Measurements from ENCODE around the gene MYO19. TPM values are rescaled to one million over a fixed set of nuclear protein-coding genes. Genes with fewer than 3 reads are reported as not detected.

The MYO19 gene
- total and polyA plus RNA-seq, 2 of the 8 experiments (the other 6 are each of a cell fraction or from before 2014, with no cell fraction given), result 126 to 163 TPM

- ChIA-PET CTCF (ENCODE audit: partially characterized antibody) (interaction anchor here (0.9 to 1.0 kb wide), 2 partner anchors 64 to 778 kb away, joined by 3 to 6 read pairs; no protein-coding TSS in a partner anchor), POLR2A (ENCODE audit: partially characterized antibody) (interaction anchor here (1.7 to 2.0 kb wide), 2 partner anchors 9 to 50 kb away, joined by 4 to 11 read pairs; no protein-coding TSS in a partner anchor)
- no peak overlapping the region for H3K56ac ChIP-seq (replicated peaks; ENCODE audit: insufficient read length, low read depth, low read length)
- H2BK5ac ChIP-seq (ENCODE audit: low read depth, low read length), result no peak overlapping the region
- H2AFZ ChIP-seq (ENCODE audit: low read length), result no peak overlapping the region
- H3K23me2 ChIP-seq (ENCODE audit: low read depth, low read length), result no peaks in the 10 kb centered on the region
- H2BK15ac ChIP-seq (ENCODE audit: low read length), result no peak overlapping the region
- no peak overlapping the region for H2AK5ac ChIP-seq (ENCODE audit: low read depth, low read length)
- no peak overlapping the region for H3K9ac ChIP-seq (replicated peaks in 1 of 4; ENCODE audit: extremely low read depth in 1 of 4, low read depth in 3 of 4, low read length in 3 of 4)
- H2BK120ac ChIP-seq (replicated peaks; ENCODE audit: low read depth, low read length), result no peak overlapping the region
- no peaks in the 10 kb centered on the region for H3K9me3 ChIP-seq (ENCODE audit: insufficient read depth in 2 of 2, low read depth in 1 of 2, low read length in 1 of 2)
- peaks cover 7 to 65% (median 36%) of the 10 kb centered on the region in 4 experiments; a peak in 7 of 8 replicates for H3K36me3 ChIP-seq (ENCODE audit: control insufficient read depth in 2 of 4, insufficient read depth in 4 of 4, low read length in 3 of 4)
- H3K23ac ChIP-seq (ENCODE audit: insufficient read length), result no peak overlapping the region
- H2BK12ac ChIP-seq (ENCODE audit: low read depth, low read length), result no peak overlapping the region
- no peak overlapping the region for H3K4ac ChIP-seq (replicated peaks; ENCODE audit: insufficient read length, low read depth, low read length)
- WGBS, 2 experiments (ENCODE audit: extremely low coverage in 1 of 2, insufficient coverage in 1 of 2, insufficient read length in 1 of 2, insufficient replicate concordance in 2 of 2, low coverage in 1 of 2, low lambda C conversion rate in 2 of 2, missing lambda C conversion rate in 1 of 2), result 88% methylated on average over 1 of the region's 1 CpG; no CpG with 5 or more reads in 1 of the 2 experiments
- no peaks in the 10 kb centered on the region for H3K4me1 ChIP-seq (replicated peaks in 1 of 4; ENCODE audit: control insufficient read depth in 3 of 4, insufficient read depth in 4 of 4, low read length in 3 of 4)
- no peak overlapping the region for H3K18ac ChIP-seq (ENCODE audit: extremely low read depth, low read length)
- no peak overlapping the region for H4K8ac ChIP-seq (ENCODE audit: extremely low read depth, insufficient read depth, low read length)
- H3K14ac ChIP-seq (ENCODE audit: insufficient read length), result no peak overlapping the region
- H3K27ac ChIP-seq (ENCODE audit: low read depth, low read length), result no peak overlapping the region
- DNase-seq (ENCODE audit: low read depth in 1 of 2, low spot score in 2 of 2), result no peak
- no peak overlapping the region for H4K91ac ChIP-seq (replicated peaks; ENCODE audit: insufficient read length, low read length)
- no peak overlapping the region for H3K4me3 ChIP-seq (ENCODE audit: extremely low read depth in 1 of 4, insufficient read depth in 2 of 4, low read depth in 3 of 4, low read length in 4 of 4)
- TF ChIP-seq TCF12 (IDR thresholded peaks at IDR 0.05; ENCODE audit: low read depth, low read length) (no peak), CREB1 (IDR thresholded peaks at IDR 0.05) (no peak), ASH2L (IDR thresholded peaks at IDR 0.05; ENCODE audit: low read length) (no peak), BACH1 (IDR thresholded peaks at IDR 0.05; ENCODE audit: low read length) (no peak), HDAC2 (IDR thresholded peaks at IDR 0.05; ENCODE audit: borderline replicate concordance in 1 of 2, low read depth in 2 of 2, low read length in 2 of 2) (no peak)
- no peak overlapping the region for H4K5ac ChIP-seq (ENCODE audit: insufficient read length, low read depth, low read length)
- FAIRE-seq, result no peak
- H4K20me1 ChIP-seq (replicated peaks in 1 of 2; ENCODE audit: control insufficient read depth in 1 of 2, insufficient read depth in 2 of 2, low read length in 2 of 2), result peaks cover 0 to 3% of the 10 kb centered on the region in 2 experiments
- no peaks in the 10 kb centered on the region for H3K27me3 ChIP-seq (replicated peaks in 1 of 4; ENCODE audit: control insufficient read depth in 3 of 4, extremely low read depth in 1 of 4, insufficient read depth in 3 of 4, low read length in 3 of 4)
- H3K4me2 ChIP-seq (ENCODE audit: insufficient read depth in 1 of 2, low read depth in 2 of 2, low read length in 2 of 2), result no peak overlapping the region
- H3K79me1 ChIP-seq (ENCODE audit: low read depth, low read length), result no peaks in the 10 kb centered on the region
- H2BK20ac ChIP-seq (ENCODE audit: low read length), result no peak overlapping the region
- no peaks in the 10 kb centered on the region for H3K79me2 ChIP-seq (ENCODE audit: control insufficient read depth in 1 of 2, insufficient read depth in 2 of 2, low read length in 2 of 2)
These were observed 49.1 kb upstream of the MYO19 start for GRCh38 chr17:36583787-36584186.

Data from H1 (cell line).